Hepatocyte (in vitro differentiated cells): ENCODE measurements around the gene TTC27.

Experiments used
- EZH2 ChIP-seq: fragments of 200-600 bp; sonication (generic); IDR thresholded peaks from 2 replicates; pipeline ENCODE4 v1.6.1; 2016; ENCODE audit warnings: antibody characterized with exemption, mild to moderate bottlenecking, borderline replicate concordance
- EZH2phosphoT487 ChIP-seq: fragments of 200-600 bp; sonication (generic); IDR thresholded peaks from one replicate; pipeline ENCODE4 v1.6.1; 2018; ENCODE audit warnings: antibody characterized with exemption, mild to moderate bottlenecking, low read depth, moderate library complexity; ENCODE audit not compliant: unreplicated experiment, severe bottlenecking
- TF ChIP-seq, protein P1 (sequence below): fragments of 200-600 bp; sonication (generic); IDR thresholded peaks from 2 replicates; pipeline ENCODE4 v1.5.1; 2016; ENCODE audit warnings: antibody characterized with exemption, mild to moderate bottlenecking; ENCODE audit not compliant: poor library complexity

DNA sequence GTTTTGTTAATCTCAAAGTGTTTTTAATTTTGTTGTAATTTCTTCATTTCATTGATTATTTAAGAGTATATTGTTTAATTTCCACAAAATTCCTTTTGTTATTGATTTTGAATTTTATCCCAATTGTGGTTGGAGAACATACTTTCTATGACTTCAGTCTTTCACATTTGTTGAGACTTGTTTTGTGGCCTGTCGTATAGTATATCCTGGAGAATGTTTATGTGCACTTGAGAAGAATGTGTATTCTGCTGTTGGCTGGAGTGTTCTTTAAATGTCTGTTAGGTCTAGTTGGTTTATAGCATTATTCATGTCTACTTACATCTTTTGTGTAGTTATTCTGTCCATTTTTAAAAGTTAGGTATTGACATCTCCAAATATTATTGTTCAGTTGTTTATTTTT lies 120.3 kb downstream of the TTC27 start:
- TF ChIP-seq, protein P1, sequence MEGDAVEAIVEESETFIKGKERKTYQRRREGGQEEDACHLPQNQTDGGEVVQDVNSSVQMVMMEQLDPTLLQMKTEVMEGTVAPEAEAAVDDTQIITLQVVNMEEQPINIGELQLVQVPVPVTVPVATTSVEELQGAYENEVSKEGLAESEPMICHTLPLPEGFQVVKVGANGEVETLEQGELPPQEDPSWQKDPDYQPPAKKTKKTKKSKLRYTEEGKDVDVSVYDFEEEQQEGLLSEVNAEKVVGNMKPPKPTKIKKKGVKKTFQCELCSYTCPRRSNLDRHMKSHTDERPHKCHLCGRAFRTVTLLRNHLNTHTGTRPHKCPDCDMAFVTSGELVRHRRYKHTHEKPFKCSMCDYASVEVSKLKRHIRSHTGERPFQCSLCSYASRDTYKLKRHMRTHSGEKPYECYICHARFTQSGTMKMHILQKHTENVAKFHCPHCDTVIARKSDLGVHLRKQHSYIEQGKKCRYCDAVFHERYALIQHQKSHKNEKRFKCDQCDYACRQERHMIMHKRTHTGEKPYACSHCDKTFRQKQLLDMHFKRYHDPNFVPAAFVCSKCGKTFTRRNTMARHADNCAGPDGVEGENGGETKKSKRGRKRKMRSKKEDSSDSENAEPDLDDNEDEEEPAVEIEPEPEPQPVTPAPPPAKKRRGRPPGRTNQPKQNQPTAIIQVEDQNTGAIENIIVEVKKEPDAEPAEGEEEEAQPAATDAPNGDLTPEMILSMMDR: no peak
- no peak for TF ChIP-seq EZH2
- TF ChIP-seq EZH2phosphoT487: no peak
